GM19240 (cell line): Measurements from ENCODE around the gene PIK3R3.

Experiments used
- DNase-seq: peaks from one replicate; pipeline ENCODE4 v3.0.0; 2011; ENCODE audit warnings: low spot score; ENCODE audit not compliant: insufficient read length

PIK3R3 gene

DNA sequence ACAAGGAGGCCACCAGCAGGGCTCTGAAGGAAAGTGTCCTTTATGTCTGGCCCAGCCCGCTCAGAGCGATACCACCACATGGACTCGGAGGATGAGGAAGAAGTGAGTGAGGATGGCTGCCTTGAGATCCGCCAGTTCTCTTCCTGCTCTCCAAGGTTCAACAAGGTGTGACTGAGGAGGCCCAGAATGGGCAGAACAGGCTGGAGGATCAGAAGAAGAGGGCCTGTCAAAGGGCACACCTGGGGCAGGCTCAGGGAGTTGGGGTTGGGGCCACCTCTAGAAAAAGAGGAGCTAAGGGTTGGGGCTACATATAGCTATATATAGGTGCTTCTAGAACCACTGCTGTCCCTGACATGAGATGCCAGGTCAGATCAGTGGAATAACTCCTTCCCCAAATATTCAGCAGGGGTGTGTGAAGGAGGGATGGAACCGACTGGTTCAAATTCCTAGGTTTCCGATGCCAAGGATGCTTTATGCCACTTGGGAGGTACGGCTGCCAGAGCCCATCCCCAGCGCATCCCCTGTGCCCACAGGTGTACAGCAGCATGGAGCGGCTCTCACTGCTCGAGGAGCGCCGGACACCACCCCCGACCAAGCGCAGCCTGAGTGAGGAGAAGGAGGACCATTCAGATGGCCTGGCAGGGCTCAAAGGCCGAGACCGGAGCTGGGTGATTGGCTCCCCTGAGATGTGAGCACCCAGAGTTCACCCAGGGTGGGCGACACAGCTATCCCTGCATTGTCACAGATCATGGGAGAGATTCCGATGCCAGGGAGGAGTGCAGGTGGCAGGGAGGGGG lies 102.2 kb downstream of the PIK3R3 start:
- DNase-seq = no peak

DNA sequence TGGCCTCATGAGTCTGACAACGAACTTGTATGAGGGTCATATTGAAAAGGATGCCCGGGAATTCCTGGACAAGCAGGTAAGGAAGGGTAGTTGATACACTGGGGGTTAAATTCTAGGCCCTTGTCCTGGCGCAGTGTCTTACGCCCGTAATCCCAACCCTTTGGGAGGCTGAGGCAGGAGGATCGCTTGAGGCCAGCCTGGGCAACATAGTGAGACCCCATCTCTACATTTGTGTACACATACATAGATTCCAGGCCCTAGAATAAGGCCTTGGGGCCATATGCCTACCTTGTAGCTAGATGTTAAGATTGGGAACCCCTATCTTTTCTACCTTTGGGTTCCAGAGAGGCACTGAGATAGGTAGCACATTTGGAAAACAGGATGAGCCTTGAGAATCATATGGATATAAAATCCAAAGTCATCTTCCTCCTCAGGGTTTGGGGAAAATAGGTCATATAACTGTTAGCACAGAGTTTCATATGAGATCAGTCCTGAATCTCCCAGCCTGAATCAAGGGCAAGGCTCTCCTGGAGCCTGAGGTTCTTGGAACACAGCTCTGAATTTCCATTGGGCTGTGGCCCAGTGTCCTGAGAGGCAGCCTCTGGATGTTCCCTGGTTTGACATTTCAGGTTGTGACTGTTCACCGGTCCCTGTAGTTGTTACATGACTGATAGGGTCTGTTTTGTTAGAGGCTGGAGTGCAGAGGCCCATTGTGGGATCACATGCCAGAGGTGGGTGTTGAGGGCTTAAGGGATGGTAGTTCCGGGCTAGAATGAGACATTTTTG lies 104.4 kb downstream of the PIK3R3 start:
- no peak for DNase-seq

DNA sequence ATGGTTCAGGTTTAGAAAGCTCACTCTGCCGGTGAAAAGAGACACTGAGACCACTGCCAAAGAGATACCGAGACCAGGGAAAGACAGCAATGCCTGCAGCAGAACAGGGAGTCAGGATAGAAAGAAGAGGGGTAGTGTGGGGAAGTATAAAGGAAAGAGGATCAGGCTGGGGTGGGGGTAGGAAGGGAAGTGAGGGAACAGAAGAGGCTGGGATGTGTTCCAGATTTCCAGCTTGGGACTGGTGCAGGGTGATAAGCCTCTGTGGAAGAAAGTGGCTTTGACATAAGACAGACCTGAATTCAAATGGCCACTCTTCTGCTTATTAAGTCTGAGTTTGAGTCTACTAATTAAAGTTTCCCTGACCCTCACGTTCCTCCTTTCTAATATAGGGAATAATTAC lies 105.9 kb downstream of the PIK3R3 start:
- DNase-seq = no peak

DNA sequence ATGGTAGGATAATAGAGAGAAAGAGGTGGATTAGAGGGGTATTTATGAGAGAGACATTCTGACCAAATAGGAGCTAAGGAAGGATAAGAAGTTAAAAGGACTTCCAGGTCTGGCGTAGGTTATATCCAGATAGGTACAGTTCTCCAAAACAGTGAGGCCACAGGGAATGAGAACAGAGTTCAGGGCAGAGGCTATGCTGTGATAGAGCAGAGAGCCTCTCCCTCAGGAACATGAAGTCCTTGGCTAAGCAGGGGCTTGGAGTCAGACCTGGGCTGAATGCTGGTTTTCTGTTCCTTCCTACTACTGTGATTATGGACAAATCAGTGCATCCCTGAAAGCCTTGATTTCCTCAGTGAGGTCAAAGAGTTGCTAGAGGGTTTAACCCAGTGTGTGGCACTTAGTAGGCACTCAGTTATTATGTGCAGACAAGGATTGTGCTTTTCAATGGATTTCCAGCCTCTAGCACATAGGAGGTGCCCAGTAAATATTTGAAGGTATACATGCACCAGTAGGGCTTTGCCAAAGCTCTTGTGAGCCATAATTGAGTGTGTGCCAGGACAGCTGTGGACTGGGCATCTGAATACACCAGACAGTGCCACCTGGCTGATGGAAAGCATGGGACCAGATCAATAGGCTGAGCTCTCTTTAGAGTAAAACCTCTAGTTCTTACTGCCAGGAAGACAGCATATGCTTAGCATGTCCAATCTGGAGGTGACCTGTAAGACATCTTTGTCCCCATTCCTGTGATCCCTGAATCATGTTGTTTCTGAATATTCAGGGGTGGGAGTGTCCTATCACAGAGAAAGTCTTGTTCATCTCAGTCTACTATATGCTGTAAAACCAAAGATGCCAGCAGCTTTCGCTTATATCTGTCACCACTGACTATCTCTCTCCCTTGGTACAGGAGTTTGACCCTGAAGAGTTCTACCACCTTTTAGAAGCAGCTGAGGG lies 111.1 kb downstream of the PIK3R3 start:
- DNase-seq = no peak

DNA sequence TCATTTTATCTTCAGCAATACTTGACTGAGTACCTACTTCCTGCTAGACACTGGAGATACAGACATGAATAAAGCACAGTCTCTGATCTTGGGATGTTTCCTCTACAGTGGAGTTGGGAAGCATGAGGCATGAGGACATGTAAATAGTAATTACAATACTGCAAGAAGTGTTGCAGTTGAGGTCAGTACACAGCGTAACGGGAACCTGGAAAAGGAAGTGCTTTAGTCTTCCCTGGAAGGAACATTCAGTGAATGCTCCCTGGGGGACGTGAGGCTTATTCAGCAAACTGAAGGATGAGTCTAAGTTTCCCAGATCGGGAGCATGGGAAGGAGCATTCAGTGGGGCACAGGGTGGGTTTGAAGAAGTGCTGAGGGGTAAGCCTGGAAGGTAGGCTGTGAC lies 112.4 kb downstream of the PIK3R3 start:
- no peak for DNase-seq

DNA sequence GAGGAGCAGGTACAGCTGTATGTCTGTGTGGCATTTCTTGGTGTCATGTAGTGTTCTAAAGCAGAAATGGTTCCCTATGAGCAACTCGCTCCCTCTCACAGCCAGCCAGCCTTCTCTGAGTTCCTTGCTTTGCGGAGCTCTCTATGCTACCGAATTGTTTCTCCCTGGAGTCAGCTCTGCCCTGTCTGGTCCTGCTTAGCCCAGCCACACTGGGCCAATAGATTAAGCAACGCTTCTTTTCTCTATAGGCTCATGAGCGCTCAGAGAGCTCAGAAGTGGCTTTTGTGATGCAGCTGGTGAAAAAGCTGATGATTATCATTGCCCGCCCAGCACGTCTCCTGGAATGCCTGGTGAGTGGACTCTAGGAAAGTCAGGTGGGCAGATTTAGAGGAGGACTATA lies 113.1 kb downstream of the PIK3R3 start:
- DNase-seq = no peak

DNA sequence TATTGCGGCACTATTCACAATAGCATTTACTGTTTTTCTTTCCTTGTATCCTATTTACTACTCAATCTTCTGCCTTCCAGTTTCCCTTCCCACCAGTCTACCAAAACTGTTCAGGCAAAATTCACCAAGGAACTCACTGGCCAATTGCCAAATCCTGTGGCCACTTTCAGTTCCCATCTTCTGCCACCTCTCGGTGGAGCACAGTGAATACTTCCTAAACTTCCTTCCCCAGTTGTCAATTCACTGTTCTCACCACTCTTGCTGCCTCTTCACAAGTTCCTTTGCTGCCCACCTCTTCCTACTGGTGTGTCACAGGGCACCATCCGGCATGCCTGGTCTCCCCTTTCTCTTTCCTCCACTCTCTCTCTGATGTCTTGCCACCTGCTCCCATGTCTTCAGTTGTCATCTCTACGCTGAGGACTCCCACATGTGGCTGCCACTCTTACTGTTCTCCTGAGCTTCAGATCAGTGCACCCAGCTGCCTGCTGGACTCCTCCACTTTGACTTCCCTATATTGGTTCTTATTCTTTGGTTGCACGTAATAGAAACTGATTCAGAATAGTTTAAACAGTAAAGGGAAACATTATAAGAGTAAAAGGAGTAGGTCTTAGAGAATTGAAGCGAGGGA lies 114.4 kb downstream of the PIK3R3 start:
- DNase-seq = no peak

DNA sequence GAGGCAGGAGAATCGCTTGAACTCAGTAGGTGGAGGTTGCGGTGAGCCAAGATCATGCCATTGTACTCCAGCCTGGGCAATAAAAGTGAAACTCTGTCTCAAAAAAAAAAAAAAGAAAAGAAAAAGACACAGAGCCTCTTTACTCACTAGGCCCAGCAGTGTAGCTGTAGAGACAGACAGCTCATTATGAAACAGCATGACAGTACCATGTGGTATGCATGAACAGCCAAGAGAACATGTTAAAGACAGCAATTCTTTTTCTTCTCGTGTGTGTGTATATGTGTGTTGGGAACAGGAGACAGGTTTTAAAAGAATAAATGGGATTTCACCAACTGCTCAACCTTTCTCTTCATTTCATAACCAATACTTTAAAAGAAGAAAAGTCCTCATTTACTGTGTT lies 118.8 kb downstream of the PIK3R3 start:
- no peak for DNase-seq

DNA sequence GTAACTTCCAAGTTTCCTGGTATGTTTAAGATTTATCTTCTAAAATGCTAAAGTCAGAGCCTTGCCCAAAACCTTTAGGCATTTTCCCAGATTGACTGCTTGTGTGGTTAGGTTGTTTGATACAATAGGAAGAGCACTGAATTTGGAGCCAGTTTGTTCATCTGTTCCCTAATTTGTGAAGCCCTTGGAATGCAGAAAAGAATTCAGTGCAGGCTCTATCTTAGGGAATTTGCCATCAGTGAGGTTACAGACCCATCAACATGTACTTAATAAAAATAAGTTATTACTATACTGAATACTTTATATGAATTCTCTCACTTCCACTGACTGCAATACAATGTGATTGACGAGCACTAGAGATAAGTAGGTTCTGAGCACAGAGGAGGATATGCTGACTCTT lies 120.2 kb downstream of the PIK3R3 start:
- DNase-seq = no peak

DNA sequence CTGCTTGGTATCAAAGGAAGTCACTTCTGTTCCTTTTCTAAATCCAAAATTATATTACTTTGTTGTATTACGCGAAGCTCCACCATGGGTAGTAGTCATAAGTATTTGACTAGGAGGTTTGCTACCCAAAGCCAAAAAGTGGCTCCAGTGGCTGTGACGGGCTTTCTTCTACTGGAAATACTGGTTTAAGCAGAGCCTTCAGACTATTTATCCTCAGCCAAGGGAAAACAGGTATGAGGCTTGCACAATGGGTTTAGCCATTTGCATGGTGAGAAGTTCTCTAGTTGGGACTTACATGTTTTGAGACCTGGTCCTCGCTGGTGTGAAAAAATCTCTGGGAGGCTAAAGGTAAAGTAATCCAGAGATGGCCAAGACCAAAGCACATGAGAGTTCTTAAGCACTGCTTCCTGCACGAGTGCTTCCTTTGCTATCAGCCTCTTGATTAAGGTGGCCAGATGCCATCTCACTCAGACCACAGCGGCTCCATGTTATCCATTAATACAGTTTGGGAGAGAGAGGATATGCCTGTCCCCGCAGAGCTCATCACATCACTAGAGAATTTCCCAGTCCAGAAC lies 121.2 kb downstream of the PIK3R3 start:
- no peak for DNase-seq

DNA sequence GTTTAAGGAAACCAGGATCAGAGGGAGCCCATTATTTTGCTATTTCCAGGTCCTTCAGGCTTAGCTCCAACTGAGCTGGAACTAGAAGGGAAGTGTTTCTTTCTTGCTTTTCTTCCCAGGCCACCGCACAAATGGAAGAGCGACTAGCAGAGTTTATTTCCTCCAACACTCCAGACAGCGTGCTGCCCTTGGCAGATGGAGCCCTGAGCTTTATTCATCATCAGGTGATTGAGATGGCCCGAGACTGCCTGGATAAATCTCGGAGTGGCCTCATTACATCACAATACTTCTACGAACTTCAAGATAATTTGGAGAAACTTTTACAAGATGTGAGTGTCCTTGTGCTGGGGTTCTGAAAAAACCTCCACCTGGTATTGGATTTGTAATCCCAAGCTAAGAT lies 121.8 kb downstream of the PIK3R3 start:
- no peak for DNase-seq

DNA sequence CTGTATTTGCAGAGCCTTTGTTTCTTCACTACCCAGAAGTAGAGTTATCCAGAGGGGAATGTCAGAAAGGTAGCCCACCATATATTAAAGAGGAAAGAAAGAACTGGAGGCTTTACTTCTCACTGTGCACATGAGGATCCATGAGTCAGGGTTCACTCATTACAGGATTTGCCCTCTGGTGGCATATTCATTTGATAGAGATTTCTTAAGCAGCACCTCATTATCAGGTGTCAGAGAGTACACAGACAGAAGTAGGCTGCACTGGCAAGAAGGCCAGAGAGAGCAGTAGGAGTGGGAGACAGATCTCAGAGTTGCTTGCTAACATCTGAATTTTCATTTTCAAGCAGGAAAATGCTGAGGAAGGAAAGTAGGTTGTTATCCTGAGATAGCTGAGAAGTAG lies 123.8 kb downstream of the PIK3R3 start:
- DNase-seq = no peak

DNA sequence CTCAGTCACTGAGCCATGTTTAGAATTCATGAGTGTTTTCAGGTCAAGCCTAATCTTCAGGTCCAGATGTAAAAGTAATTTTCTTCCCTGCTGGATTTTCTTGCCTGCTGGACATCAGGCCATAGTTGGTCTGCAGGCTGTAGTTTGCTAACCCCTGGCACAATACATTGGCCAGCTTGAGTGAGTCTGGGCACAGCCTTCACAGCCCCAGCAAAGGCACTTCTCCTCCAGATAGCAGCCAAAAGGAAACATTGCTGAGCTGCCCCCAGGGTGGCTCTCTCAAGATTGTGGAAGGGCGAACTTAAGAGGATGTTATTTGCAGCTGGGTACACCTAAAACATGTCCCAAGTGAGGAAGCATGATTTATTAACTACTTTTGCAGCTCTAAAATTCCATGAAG lies 126.8 kb downstream of the PIK3R3 start:
- no peak for DNase-seq

DNA sequence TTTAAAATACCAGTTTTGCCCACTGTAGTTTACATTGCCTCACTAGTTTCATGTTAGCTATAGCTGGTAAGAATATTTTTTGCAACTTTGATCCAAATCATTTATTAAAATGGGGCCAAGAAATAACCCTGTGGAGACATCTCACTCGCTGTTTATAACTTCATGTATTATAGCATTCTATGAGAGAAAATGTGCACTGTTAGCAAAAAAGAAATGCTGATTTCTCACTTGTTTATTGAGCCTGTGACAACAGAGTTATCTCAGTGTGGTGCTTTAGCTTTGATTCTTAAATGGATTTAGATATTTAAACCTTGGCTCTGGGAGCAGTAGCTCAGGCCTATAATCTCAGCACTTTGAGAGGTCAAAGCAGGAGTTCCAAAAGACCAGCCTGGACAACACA lies 127.9 kb downstream of the PIK3R3 start:
- no peak for DNase-seq

DNA sequence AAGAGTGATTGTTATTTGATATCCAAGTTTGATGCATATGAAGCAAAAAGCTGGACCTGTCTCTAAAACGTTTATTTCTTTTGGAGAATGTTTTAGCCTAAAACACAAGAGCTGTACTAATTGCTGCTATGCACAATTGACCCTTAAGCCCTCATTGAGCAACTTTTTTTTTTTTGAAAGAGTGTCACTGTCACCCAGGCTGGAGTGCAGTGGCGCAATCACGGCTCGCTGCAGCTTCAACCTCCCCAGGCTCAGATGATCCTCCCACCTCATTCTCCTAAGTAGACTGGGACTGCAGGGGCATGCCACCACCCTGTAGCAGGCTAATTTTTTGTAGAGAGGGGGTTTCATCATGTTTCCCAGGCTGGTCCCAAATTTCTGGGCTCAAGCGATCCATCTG lies 129.1 kb downstream of the PIK3R3 start:
- DNase-seq = no peak

DNA sequence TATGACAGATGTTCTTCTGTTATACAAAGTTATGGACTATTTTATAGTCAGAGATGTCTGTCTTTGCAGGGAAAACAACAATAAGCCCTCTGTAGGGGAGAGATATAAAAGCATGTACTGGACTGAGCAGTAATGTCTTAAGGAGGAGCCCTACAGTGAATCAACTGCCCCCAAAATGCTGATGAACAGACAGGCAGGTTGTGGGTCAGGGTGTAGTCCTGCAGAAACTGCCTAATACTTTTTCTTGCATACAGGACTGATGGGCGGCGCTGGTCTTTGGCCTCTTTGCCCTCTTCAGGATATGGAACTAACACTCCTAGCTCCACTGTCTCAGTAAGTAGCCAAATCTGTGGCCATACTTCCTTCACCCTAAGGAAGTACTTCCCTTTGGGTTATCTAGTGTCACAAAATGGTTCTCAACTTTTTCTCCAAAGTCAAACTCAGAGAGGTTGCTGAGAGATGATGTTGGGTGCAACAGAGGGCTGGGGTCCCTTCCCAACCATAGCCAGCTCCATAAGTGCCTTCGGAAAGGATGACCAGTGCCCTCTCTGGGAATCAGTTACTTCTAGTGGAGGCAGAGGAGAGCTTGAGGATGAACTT lies 129.8 kb downstream of the PIK3R3 start:
- DNase-seq = no peak

DNA sequence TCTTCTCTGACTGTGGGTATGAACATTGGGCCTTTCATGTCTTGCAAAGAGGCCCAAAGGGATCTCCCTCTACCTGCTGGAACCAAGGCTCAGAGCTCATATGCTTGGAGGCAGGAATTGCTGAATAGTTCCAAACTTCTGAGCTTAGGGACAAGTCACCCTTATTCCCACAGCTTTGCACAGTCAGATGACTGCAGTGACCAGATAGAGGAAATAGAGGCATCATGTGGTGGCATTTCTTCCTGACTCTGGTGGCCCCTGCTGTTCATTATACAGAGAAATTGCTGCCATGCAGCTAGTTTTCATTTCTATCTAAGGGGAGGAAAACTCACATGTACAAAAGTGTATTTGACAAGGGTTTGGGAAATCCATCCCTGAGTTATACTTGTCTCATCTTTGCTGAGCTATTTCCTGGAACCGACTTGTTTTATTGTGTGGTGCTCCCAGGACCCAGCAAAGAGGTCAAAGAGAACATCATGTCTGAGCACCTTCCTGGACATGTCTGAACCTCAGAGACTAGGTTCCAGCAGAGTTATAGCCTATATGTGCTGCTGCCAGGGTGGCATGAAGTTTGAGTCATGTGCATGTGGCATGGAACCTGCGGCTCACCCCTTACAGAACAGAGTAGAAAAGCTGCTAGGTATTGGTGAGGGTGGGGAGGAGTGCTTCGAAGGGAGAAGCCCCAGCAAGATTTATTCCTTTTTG lies 131.2 kb downstream of the PIK3R3 start:
- DNase-seq = no peak

DNA sequence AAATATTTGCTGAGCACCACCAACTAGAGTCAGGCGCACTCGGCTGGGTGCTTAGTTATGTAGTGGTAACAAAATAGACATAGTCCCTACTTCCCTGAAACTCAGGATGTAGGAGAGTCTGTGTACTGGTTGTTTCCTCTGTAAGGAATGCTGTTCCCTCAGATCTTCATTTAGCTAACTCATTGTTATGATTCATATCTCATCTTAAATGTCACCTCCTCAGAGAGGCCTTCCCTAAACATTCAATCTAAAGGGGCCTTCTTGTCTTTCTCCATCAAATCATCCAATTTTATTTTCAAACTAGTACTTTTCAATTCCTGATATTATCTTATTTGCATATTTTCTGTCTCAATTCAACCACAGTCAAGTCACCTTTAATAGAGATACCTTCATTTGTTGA lies 132.9 kb downstream of the PIK3R3 start:
- DNase-seq = no peak

DNA sequence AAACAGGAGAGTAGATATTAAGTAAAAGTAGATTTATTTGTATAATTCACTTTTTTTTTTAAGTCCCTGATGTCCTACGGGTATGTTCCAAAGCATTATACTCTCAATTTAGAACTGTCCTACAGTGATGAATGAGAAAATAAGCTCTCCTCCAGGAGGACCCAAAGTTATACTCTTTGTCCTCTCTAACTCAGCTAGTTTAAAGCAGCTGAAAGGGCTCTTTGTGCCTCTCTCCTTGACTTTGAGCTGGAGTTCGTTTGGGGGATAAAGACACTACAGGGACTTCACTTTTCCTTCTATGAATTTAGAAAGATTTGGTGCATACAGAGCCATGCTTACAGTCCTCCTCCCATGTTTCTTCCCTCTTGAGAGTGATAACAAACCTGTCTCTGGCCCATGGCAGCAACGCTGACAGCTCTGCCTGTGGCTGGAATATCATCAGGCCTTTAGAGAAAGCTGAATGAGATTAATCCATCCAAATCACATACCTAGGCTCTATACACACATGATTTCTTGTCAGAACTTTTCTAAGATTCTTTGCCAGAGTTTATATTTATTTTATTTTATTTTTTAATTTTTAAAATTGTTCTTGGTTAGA lies 134.3 kb downstream of the PIK3R3 start:
- no peak for DNase-seq

DNA sequence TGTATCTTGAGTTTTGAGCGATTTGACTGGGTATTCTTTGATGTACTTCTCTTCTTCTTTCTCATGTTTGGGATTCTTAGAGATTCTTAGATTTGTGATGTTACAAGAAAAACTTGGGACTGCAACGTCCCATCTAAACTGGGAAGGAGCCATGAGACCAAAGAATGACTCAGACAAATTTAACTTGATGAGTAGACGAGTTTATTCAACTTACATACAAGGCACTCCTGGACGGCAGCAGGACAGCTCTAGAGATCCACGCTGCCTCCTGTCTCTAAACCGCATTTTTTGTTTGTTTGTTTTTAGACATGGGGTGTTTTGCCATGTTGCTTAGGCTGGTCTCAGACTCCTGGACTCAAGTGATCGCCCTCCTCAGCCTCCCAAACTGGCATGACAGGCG lies 137.1 kb downstream of the PIK3R3 start:
- no peak for DNase-seq
